Measurements from ENCODE around the gene RAB6D.
"Not testable (repeated sequence)": the region's sequence is repeated elsewhere in the genome, so short reads cannot be mapped to it uniquely, and the experiment has no call there.

DNA sequence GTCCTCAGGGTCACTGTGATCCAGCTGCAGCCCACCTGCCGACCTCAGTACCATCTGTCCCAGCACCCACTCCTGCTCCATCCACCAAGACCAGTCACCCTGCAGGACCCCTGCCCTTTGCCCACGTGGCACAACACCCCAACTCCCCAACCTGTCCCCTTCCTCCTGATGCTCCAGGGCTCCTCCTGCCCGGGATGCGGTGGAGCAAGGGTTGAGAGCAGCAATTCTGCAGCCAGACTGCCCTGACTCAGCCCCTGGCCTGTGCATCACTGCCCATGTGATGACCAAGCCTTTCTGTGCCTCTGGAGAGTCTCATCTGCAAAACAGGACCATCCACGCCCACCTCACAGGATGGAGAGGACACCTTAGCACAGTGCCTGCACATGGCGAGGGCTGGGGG, 24.9 kb upstream of the RAB6D start:
- TF ChIP-seq, protein P1, sequence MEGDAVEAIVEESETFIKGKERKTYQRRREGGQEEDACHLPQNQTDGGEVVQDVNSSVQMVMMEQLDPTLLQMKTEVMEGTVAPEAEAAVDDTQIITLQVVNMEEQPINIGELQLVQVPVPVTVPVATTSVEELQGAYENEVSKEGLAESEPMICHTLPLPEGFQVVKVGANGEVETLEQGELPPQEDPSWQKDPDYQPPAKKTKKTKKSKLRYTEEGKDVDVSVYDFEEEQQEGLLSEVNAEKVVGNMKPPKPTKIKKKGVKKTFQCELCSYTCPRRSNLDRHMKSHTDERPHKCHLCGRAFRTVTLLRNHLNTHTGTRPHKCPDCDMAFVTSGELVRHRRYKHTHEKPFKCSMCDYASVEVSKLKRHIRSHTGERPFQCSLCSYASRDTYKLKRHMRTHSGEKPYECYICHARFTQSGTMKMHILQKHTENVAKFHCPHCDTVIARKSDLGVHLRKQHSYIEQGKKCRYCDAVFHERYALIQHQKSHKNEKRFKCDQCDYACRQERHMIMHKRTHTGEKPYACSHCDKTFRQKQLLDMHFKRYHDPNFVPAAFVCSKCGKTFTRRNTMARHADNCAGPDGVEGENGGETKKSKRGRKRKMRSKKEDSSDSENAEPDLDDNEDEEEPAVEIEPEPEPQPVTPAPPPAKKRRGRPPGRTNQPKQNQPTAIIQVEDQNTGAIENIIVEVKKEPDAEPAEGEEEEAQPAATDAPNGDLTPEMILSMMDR (conservative IDR thresholded peaks at IDR 0.05 in 1 of 2, IDR thresholded peaks at IDR 0.05 in 1 of 2; ENCODE audit: low read depth in 1 of 2, low read length in 2 of 2) = not testable (repeated sequence)
- TF ChIP-seq EZH2 (IDR thresholded peaks at IDR 0.05; ENCODE audit: low read length, missing control alignments) = not testable (repeated sequence)
